ENCODE results near the gene BTG2. TPM values are rescaled to one million over a fixed set of nuclear protein-coding genes. Genes with fewer than 3 reads are reported as not detected.

BTG2 gene
- total RNA-seq, 1 donor from 2014 or later = 33.7 TPM

DNA sequence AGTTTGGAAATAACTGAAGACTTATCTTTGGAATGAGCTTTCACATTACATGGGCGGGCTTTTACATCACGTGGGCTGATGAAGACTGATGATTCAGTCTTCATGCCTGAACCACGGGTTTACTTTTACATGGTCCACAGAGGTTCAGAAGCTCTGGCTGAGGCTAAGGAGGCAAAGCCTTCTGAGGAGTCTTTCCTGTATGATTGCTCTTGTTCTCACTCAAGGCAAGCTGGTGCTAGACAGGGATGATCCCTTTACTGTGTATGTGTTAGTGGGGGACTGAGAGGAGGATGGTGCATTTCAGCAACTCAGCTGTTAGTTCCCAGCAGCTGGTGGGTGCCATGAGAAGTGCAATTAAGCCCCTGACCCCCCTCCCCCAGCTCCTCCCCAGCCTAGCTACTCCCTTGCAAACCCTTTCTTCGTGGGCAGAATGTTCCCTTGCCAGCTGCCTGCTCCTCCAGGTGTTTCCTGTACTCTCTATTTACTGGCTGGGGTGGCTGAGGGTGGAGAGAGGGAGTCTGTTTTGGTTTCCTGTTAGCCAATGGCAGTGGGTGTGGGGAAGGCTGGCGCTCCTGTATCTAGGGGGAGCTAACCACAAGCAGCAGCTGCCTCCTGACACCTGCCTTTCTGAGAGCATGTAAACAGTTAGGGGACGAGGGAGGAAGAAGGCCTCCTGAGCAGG is 15.4 kb downstream of the BTG2 start:
- TF ChIP-seq, protein P1, sequence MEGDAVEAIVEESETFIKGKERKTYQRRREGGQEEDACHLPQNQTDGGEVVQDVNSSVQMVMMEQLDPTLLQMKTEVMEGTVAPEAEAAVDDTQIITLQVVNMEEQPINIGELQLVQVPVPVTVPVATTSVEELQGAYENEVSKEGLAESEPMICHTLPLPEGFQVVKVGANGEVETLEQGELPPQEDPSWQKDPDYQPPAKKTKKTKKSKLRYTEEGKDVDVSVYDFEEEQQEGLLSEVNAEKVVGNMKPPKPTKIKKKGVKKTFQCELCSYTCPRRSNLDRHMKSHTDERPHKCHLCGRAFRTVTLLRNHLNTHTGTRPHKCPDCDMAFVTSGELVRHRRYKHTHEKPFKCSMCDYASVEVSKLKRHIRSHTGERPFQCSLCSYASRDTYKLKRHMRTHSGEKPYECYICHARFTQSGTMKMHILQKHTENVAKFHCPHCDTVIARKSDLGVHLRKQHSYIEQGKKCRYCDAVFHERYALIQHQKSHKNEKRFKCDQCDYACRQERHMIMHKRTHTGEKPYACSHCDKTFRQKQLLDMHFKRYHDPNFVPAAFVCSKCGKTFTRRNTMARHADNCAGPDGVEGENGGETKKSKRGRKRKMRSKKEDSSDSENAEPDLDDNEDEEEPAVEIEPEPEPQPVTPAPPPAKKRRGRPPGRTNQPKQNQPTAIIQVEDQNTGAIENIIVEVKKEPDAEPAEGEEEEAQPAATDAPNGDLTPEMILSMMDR (IDR thresholded peaks at IDR 0.05) = no peak
- Mint-ChIP-seq H3K27ac (ENCODE audit: unreplicated experiment) (no peak overlapping the region), H3K4me3 (ENCODE audit: unreplicated experiment) (no peak overlapping the region), H3K9me3 (ENCODE audit: unreplicated experiment) (no peaks in the 10 kb centered on the region), H3K4me1 (ENCODE audit: unreplicated experiment) (peaks cover 19% of the 10 kb centered on the region), H3K27me3 (ENCODE audit: unreplicated experiment) (peaks cover 64% of the 10 kb centered on the region), H3K36me3 (ENCODE audit: unreplicated experiment) (no peaks in the 10 kb centered on the region)
- DNase-seq (ENCODE audit: extremely low spot score, unreplicated experiment) = no peak

DNA sequence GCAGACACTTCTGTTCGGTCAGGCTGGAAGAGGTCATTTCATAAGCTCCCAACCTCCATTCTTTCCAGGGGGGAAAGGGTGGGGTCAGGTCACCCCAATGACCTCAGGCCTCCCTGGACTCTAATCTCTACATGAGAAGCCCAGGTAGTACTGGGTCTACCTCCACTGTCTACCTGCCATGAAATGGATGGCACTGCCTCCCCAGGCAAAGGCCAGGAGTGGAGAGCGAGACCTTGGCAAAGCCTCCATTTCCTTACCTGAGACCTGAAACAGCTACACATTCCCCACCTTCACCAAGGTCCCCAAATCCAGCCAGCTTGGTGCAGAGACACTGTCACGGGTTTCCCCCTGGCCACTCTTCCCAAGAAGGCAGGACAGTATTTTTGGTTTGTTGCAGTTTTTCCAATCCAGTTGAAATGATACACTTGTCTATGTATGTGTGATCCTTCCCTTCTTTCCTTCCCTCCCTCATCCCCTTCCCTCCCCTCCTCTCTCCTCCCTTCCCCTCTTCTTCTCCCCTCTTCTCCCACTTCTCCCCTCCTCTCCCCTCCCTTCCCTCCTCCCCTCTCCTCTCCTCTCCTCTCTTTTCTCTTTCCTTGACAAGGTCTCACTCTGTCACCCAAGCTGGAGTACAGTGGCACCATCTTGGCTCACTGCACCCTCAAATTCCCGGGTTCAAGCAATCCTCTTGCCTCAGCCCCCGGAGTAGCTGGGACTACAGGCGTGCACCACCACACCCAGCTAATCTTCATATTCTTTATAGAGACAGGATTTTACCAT is 16.1 kb downstream of the BTG2 start:
- Mint-ChIP-seq H3K4me3 (ENCODE audit: unreplicated experiment) (no peak overlapping the region), H3K4me1 (ENCODE audit: unreplicated experiment) (peaks cover 19% of the 10 kb centered on the region), H3K27me3 (ENCODE audit: unreplicated experiment) (peaks cover 70% of the 10 kb centered on the region), H3K36me3 (ENCODE audit: unreplicated experiment) (no peaks in the 10 kb centered on the region), H3K27ac (ENCODE audit: unreplicated experiment) (no peak overlapping the region), H3K9me3 (ENCODE audit: unreplicated experiment) (no peaks in the 10 kb centered on the region)
- DNase-seq (ENCODE audit: extremely low spot score, unreplicated experiment) = no peak
- TF ChIP-seq, protein P1 (IDR thresholded peaks at IDR 0.05) = no peak

DNA sequence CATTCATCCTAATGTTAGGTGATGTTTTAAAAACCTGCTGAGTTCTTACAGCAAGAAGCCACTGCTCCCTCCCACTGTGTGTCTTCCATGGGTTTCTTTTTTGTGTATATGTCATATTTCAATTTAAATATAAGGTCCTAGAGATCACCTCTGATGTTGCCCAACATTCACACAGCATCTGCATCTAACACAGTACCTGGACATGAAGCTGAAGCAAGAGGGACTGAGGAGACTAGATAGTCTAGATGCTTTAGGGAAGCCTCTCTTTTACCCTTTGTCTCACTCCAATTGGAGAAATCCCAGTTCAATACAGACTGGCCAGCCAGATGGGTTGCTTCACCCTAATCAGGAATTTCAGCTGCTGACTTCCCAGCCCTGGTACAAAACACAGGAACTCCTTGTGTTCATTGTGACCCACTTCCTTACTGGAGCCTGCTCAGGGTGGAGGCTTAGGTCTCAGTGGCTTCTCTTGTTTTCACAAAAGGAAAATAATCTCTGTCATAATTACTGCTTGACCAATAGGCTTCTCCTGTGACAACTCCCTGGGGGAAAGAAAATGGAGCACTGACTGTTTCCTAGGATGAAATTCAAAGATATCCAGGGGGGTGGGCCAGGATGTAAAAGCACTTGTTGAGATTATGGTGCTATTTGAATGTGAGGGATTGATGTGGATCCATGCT is 17.3 kb downstream of the BTG2 start:
- no peaks in the 10 kb centered on the region for H3K36me3 Mint-ChIP-seq (ENCODE audit: unreplicated experiment)
- no peak overlapping the region for H3K27ac Mint-ChIP-seq (ENCODE audit: unreplicated experiment)
- H3K4me1 Mint-ChIP-seq (ENCODE audit: unreplicated experiment) = peaks cover 21% of the 10 kb centered on the region
- no peak for DNase-seq (ENCODE audit: extremely low spot score, unreplicated experiment)
- TF ChIP-seq, protein P1 (IDR thresholded peaks at IDR 0.05) = no peak
- H3K27me3 Mint-ChIP-seq (ENCODE audit: unreplicated experiment) = peaks cover 64% of the 10 kb centered on the region
- H3K9me3 Mint-ChIP-seq (ENCODE audit: unreplicated experiment) = no peaks in the 10 kb centered on the region
- H3K4me3 Mint-ChIP-seq (ENCODE audit: unreplicated experiment) = no peak overlapping the region

DNA sequence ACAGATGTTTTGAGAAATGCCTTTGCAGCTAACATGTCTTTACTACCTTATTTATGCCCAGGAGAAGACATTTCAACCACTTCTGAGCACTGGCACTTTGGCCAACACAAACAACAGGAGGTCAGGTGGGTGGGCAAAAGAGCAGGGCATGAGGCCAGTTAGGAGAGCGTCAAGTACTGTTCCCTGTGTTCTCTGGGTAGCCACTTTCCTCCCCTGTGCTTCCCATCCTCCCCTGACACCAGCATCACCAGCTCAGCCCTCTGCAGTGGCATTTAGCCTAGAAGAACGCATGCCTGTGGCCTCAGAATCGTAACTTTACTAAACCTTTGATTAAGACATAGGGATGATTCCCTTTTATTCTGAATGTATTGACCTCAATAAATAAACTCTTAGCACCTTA is 18.3 kb downstream of the BTG2 start:
- Mint-ChIP-seq H3K4me1 (ENCODE audit: unreplicated experiment) (peaks cover 25% of the 10 kb centered on the region), H3K4me3 (ENCODE audit: unreplicated experiment) (no peak overlapping the region), H3K9me3 (ENCODE audit: unreplicated experiment) (no peaks in the 10 kb centered on the region), H3K36me3 (ENCODE audit: unreplicated experiment) (no peaks in the 10 kb centered on the region), H3K27ac (ENCODE audit: unreplicated experiment) (no peak overlapping the region), H3K27me3 (ENCODE audit: unreplicated experiment) (peaks cover 57% of the 10 kb centered on the region)
- TF ChIP-seq, protein P1 (IDR thresholded peaks at IDR 0.05) = no peak
- no peak for DNase-seq (ENCODE audit: extremely low spot score, unreplicated experiment)
